ENCODE data around the gene RAB8A.

DNA sequence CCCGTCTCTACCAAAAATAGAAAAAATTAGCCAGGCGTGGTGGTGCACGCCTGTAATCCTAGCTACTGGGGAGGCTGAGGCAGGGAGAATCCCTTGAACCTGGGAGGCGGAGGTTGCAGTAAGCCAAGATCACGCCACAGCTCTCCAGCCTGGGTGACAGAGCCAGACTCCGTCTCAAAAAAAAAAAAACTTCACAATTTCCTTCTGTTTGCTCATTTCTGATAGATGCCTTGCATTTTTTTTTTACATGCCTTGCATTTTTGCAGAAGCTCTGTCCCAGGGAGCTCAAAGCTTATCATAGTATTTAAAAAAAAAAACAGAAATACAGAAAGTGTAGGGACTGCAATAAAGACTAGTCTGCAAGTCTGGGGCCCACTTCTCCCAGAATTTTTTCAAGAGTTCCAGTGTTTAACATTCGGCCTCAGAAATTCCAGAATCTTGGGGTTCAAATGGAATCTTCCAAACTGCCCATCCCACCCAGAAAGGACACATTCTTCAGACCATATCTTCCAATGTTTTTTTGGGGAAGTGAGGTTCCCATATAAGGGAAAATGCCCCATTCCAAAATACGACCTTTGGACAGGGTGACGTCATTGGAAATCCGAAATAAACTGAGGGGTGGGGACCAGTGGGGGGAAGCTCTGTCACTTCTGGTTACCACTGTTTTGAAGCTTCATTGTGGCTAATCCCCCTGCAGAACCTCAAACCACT lies 17.2 kb upstream of the RAB8A start:
- TF ChIP-seq, protein P1, sequence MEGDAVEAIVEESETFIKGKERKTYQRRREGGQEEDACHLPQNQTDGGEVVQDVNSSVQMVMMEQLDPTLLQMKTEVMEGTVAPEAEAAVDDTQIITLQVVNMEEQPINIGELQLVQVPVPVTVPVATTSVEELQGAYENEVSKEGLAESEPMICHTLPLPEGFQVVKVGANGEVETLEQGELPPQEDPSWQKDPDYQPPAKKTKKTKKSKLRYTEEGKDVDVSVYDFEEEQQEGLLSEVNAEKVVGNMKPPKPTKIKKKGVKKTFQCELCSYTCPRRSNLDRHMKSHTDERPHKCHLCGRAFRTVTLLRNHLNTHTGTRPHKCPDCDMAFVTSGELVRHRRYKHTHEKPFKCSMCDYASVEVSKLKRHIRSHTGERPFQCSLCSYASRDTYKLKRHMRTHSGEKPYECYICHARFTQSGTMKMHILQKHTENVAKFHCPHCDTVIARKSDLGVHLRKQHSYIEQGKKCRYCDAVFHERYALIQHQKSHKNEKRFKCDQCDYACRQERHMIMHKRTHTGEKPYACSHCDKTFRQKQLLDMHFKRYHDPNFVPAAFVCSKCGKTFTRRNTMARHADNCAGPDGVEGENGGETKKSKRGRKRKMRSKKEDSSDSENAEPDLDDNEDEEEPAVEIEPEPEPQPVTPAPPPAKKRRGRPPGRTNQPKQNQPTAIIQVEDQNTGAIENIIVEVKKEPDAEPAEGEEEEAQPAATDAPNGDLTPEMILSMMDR (IDR thresholded peaks at IDR 0.05 in 8 of 11, conservative IDR thresholded peaks at IDR 0.05 in 3 of 11) = no peak
- no peak for TF ChIP-seq POLR2AphosphoS5 (IDR thresholded peaks at IDR 0.05)
- TF ChIP-seq POLR2A (IDR thresholded peaks at IDR 0.05) = no peak
